ENCODE results near the gene FRAS1. TPM values are rescaled to one million over a fixed set of nuclear protein-coding genes. Genes with fewer than 3 reads are reported as not detected.

Gene FRAS1
- total RNA-seq, 2 experiments from 2014 or later = not detected

GRCh38 chr4:78551420-78552351 lies 494.6 kb downstream of the FRAS1 start, which contains the start of gene ANXA3:
Gene ANXA3 (plus strand): TSS chr4:78551770. CDS start chr4:78554474, 2,704 bp downstream.
- Histone ChIP-seq H3K9me3 (ENCODE audit: control insufficient read depth in 1 of 2, insufficient read depth in 1 of 2, low read length in 2 of 2) (peaks cover 0 to 7% of the 10 kb centered on the region in 2 experiments), H3K27me3 (ENCODE audit: control insufficient read depth in 1 of 2, insufficient read depth in 2 of 2, low read length in 2 of 2) (peaks cover 11 to 40% of the 10 kb centered on the region in 2 experiments), H3K27ac (ENCODE audit: low read depth in 1 of 2, low read length in 2 of 2) (no peak within 1 kb of the TSS), H3K4me1 (ENCODE audit: insufficient read depth, low read length) (peaks cover 5% of the 10 kb centered on the region), H3K4me3 (ENCODE audit: low read length) (peak within 1 kb of the TSS; percentile 25), H3K36me3 (ENCODE audit: insufficient read depth, low read length) (no peaks in the 10 kb centered on the region)
- Mint-ChIP-seq H3K4me3 (peak within 1 kb of the TSS; percentile 66), H3K36me3 (ENCODE audit: low read depth) (no peaks in the 10 kb centered on the region), H3K4me1 (ENCODE audit: low read depth) (peaks cover 11% of the 10 kb centered on the region), H3K27ac (no peak within 1 kb of the TSS), H3K27me3 (peaks cover 56% of the 10 kb centered on the region), H3K9me3 (no peaks in the 10 kb centered on the region)
- TF ChIP-seq CTCF (IDR thresholded peaks at IDR 0.05) = no peak
- intact Hi-C loops (cut with DNase I, micrococcal nuclease) = no loop called here
- POLR2A ChIA-PET = no interaction called here
- ATAC-seq (ENCODE audit: poor library complexity) (no peak), DNase-seq (peak in 1 of 14 experiments; percentile 11)
- CTCF ChIA-PET = no interaction called here

- DNase-seq = no peak
- Mint-ChIP-seq H3K4me1 (ENCODE audit: low read depth) (peaks cover 11% of the 10 kb centered on the region), H3K4me3 (no peak overlapping the region), H3K27ac (no peak overlapping the region), H3K36me3 (ENCODE audit: low read depth) (no peaks in the 10 kb centered on the region), H3K27me3 (peaks cover 56% of the 10 kb centered on the region), H3K9me3 (no peaks in the 10 kb centered on the region)
- H3K27ac ChIP-seq (ENCODE audit: low read depth in 1 of 2, low read length in 2 of 2) = no peak overlapping the region
- no peaks in the 10 kb centered on the region for H3K36me3 ChIP-seq (ENCODE audit: insufficient read depth, low read length)
- ChIA-PET POLR2A (no interaction called here), CTCF (no interaction called here)
- peaks cover 0 to 4% of the 10 kb centered on the region in 2 experiments for H3K9me3 ChIP-seq (ENCODE audit: control insufficient read depth in 1 of 2, insufficient read depth in 1 of 2, low read length in 2 of 2)
- no peak overlapping the region for H3K4me3 ChIP-seq (ENCODE audit: low read length)
- ATAC-seq (ENCODE audit: poor library complexity) = no peak
- no peak for TF ChIP-seq CTCF (IDR thresholded peaks at IDR 0.05)
- H3K4me1 ChIP-seq (ENCODE audit: insufficient read depth, low read length) = peaks cover 5% of the 10 kb centered on the region
- peaks cover 11 to 40% of the 10 kb centered on the region in 2 experiments for H3K27me3 ChIP-seq (ENCODE audit: control insufficient read depth in 1 of 2, insufficient read depth in 2 of 2, low read length in 2 of 2)
- intact Hi-C loops (cut with DNase I, micrococcal nuclease) = no loop called here
Measured at GRCh38 chr4:78552389-78553042, 495.4 kb downstream of the FRAS1 start.

GRCh38 chr4:78553043-78553396 lies 495.9 kb downstream of the FRAS1 start:
- H3K9me3 Mint-ChIP-seq = no peaks in the 10 kb centered on the region
- POLR2A ChIA-PET = no interaction called here

More at GRCh38 chr4:78553043-78553396, 495.9 kb downstream of the FRAS1 start:
- Histone ChIP-seq H3K36me3 (ENCODE audit: insufficient read depth, low read length) (no peaks in the 10 kb centered on the region), H3K4me1 (ENCODE audit: insufficient read depth, low read length) (peaks cover 5% of the 10 kb centered on the region), H3K4me3 (ENCODE audit: low read length) (no peak overlapping the region), H3K9me3 (ENCODE audit: control insufficient read depth in 1 of 2, insufficient read depth in 1 of 2, low read length in 2 of 2) (peaks cover 0 to 4% of the 10 kb centered on the region in 2 experiments), H3K27ac (ENCODE audit: low read depth in 1 of 2, low read length in 2 of 2) (no peak overlapping the region), H3K27me3 (ENCODE audit: control insufficient read depth in 1 of 2, insufficient read depth in 2 of 2, low read length in 2 of 2) (peaks cover 11 to 40% of the 10 kb centered on the region in 2 experiments)
- Mint-ChIP-seq H3K36me3 (ENCODE audit: low read depth) (no peaks in the 10 kb centered on the region), H3K27me3 (peaks cover 56% of the 10 kb centered on the region), H3K4me3 (no peak overlapping the region), H3K4me1 (ENCODE audit: low read depth) (peaks cover 11% of the 10 kb centered on the region), H3K27ac (no peak overlapping the region)
- no peak for ATAC-seq (ENCODE audit: poor library complexity)
- TF ChIP-seq CTCF (IDR thresholded peaks at IDR 0.05) = no peak
- no peak for DNase-seq
- intact Hi-C loops (cut with DNase I, micrococcal nuclease) = no loop called here
- CTCF ChIA-PET = no interaction called here

All from CD4-positive, alpha-beta T cell (primary cell).